Endothelial cell of umbilical vein (primary cell): Measurements from ENCODE around the gene SOX5.

Experiments used
- CTCF ChIP-seq, 2 donors: IDR thresholded peaks; 1 replicate in 1 of 2; 2 replicates in 1 of 2; pipeline ENCODE4 v1.5.1; 2011; ENCODE audit warnings: low read length in 2 of 2, mild to moderate bottlenecking in 2 of 2, moderate library complexity in 2 of 2, control low read depth in 1 of 2, inconsistent platforms in 1 of 2, low read depth in 1 of 2; ENCODE audit not compliant: insufficient read depth in 1 of 2; ENCODE audit errors: extremely low read depth in 1 of 2
- EZH2 ChIP-seq: IDR thresholded peaks from 2 replicates; pipeline ENCODE4 v1.6.1; 2012; ENCODE audit warnings: borderline replicate concordance, low read depth, mild to moderate bottlenecking, moderate library complexity, low read length, inconsistent platforms; ENCODE audit not compliant: severe bottlenecking
- FOS ChIP-seq: IDR thresholded peaks from 2 replicates; pipeline ENCODE4 v1.6.1; 2011; ENCODE audit warnings: mild to moderate bottlenecking, low read length, moderate library complexity, borderline replicate concordance; ENCODE audit not compliant: insufficient read depth
- POLR2AphosphoS5 ChIP-seq: IDR thresholded peaks from 2 replicates; pipeline ENCODE4 v1.6.1; 2012; ENCODE audit warnings: low read depth, mild to moderate bottlenecking, control low read depth, low read length, moderate library complexity; ENCODE audit not compliant: insufficient read depth

- TF ChIP-seq FOS (no peak), CTCF (IDR thresholded peaks at IDR 0.05; ENCODE audit: extremely low read depth in 1 of 2, insufficient read depth in 1 of 2, low read depth in 1 of 2, low read length in 2 of 2) (no peak), EZH2 (no peak), POLR2AphosphoS5 (no peak)
Observed at GRCh38 chr12:23684121-23684520, 265.3 kb downstream of the SOX5 start.
